Measurements from ENCODE around the gene NME3. TPM values are rescaled to one million over a fixed set of nuclear protein-coding genes. Genes with fewer than 3 reads are reported as not detected.

NME3 gene
- total RNA-seq, 1 donor from 2014 or later = 79.1 TPM

GRCh38 chr16:1770328-1771187 lies 785 bp downstream of the NME3 start:
- H3K9me3 Mint-ChIP-seq (ENCODE audit: unreplicated experiment) = peaks cover 18% of the 10 kb centered on the region

GRCh38 chr16:1769402-1770300 lies 1.7 kb downstream of the NME3 start:
- H3K27me3 Mint-ChIP-seq (ENCODE audit: unreplicated experiment) = peaks cover 15% of the 10 kb centered on the region
- DNase-seq = no peak
- peaks cover 18% of the 10 kb centered on the region for H3K9me3 Mint-ChIP-seq (ENCODE audit: unreplicated experiment)
- peaks cover 4% of the 10 kb centered on the region for H3K4me1 Mint-ChIP-seq (ENCODE audit: low read depth, unreplicated experiment)
- no peak for TF ChIP-seq CTCF (IDR thresholded peaks at IDR 0.05; ENCODE audit: partially characterized antibody, unreplicated experiment)
- peak overlapping the region; percentile 90 for H3K27ac Mint-ChIP-seq (ENCODE audit: unreplicated experiment)
- H3K36me3 Mint-ChIP-seq (ENCODE audit: unreplicated experiment) = no peaks in the 10 kb centered on the region
- peak overlapping the region; percentile 93 for H3K4me3 Mint-ChIP-seq (ENCODE audit: unreplicated experiment)

More at GRCh38 chr16:1770328-1771187, 785 bp downstream of the NME3 start:
- Mint-ChIP-seq H3K27ac (ENCODE audit: unreplicated experiment) (peak overlapping the region; percentile 90), H3K27me3 (ENCODE audit: unreplicated experiment) (peaks cover 15% of the 10 kb centered on the region), H3K36me3 (ENCODE audit: unreplicated experiment) (no peaks in the 10 kb centered on the region), H3K4me1 (ENCODE audit: low read depth, unreplicated experiment) (peaks cover 7% of the 10 kb centered on the region), H3K4me3 (ENCODE audit: unreplicated experiment) (peak overlapping the region; percentile 93)
- TF ChIP-seq CTCF (IDR thresholded peaks at IDR 0.05; ENCODE audit: partially characterized antibody, unreplicated experiment) = no peak
- DNase-seq = peak; percentile 72

- no peak for DNase-seq
- Mint-ChIP-seq H3K4me1 (ENCODE audit: low read depth, unreplicated experiment) (peaks cover 4% of the 10 kb centered on the region), H3K9me3 (ENCODE audit: unreplicated experiment) (peaks cover 18% of the 10 kb centered on the region), H3K36me3 (ENCODE audit: unreplicated experiment) (no peaks in the 10 kb centered on the region), H3K27ac (ENCODE audit: unreplicated experiment) (no peak overlapping the region), H3K4me3 (ENCODE audit: unreplicated experiment) (no peak overlapping the region), H3K27me3 (ENCODE audit: unreplicated experiment) (peaks cover 15% of the 10 kb centered on the region)
- TF ChIP-seq CTCF (IDR thresholded peaks at IDR 0.05; ENCODE audit: partially characterized antibody, unreplicated experiment) = no peak
These were observed 2.5 kb downstream of the NME3 start for GRCh38 chr16:1768767-1769401.

GRCh38 chr16:1768061-1768766 lies 3.1 kb downstream of the NME3 start:
- Mint-ChIP-seq H3K9me3 (ENCODE audit: unreplicated experiment) (peaks cover 18% of the 10 kb centered on the region), H3K4me1 (ENCODE audit: low read depth, unreplicated experiment) (peaks cover 4% of the 10 kb centered on the region), H3K36me3 (ENCODE audit: unreplicated experiment) (no peaks in the 10 kb centered on the region), H3K27me3 (ENCODE audit: unreplicated experiment) (peaks cover 15% of the 10 kb centered on the region), H3K4me3 (ENCODE audit: unreplicated experiment) (no peak overlapping the region), H3K27ac (ENCODE audit: unreplicated experiment) (no peak overlapping the region)
- no peak for DNase-seq
- TF ChIP-seq CTCF (IDR thresholded peaks at IDR 0.05; ENCODE audit: partially characterized antibody, unreplicated experiment) = no peak
